Measurements from ENCODE around the gene MACROD2. TPM values are rescaled to one million over a fixed set of nuclear protein-coding genes. Genes with fewer than 3 reads are reported as not detected.

The MACROD2 gene
- total RNA-seq, 1 donor from 2014 or later = 6.4 TPM

DNA sequence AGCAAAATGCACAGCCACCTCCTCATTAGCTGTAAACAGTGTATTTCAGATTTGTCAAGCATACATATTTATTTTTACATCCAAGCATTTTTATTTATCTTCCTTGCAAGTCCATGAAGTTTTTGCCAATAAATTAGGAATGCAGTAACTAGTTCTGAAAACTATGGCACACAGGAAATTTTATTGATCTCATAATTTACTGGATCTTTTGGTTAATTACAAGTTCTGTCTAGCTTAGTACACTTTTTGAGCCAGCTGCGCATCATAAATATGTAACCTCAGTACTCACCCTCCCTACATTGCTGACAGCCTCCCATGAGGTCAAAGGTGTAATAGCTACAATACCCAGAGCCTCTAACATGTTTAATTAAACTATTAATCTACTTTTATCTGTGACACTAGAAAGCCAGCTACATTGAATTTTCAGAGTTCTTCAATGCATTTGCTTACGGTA lies 1679.8 kb downstream of the MACROD2 start:
- TF ChIP-seq, protein P1, sequence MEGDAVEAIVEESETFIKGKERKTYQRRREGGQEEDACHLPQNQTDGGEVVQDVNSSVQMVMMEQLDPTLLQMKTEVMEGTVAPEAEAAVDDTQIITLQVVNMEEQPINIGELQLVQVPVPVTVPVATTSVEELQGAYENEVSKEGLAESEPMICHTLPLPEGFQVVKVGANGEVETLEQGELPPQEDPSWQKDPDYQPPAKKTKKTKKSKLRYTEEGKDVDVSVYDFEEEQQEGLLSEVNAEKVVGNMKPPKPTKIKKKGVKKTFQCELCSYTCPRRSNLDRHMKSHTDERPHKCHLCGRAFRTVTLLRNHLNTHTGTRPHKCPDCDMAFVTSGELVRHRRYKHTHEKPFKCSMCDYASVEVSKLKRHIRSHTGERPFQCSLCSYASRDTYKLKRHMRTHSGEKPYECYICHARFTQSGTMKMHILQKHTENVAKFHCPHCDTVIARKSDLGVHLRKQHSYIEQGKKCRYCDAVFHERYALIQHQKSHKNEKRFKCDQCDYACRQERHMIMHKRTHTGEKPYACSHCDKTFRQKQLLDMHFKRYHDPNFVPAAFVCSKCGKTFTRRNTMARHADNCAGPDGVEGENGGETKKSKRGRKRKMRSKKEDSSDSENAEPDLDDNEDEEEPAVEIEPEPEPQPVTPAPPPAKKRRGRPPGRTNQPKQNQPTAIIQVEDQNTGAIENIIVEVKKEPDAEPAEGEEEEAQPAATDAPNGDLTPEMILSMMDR (conservative IDR thresholded peaks at IDR 0.05) = no peak
- no peaks in the 10 kb centered on the region for H3K27me3 Mint-ChIP-seq (ENCODE audit: low read depth)
- H3K9me3 Mint-ChIP-seq = peaks cover 2% of the 10 kb centered on the region
- DNase-seq (ENCODE audit: low read depth, low spot score) = no peak
- no peak overlapping the region for H3K27ac Mint-ChIP-seq (ENCODE audit: unreplicated experiment)
- no peak overlapping the region for H3K4me3 Mint-ChIP-seq
- no peaks in the 10 kb centered on the region for H3K4me1 Mint-ChIP-seq
- no peaks in the 10 kb centered on the region for H3K36me3 Mint-ChIP-seq (ENCODE audit: low read depth)

DNA sequence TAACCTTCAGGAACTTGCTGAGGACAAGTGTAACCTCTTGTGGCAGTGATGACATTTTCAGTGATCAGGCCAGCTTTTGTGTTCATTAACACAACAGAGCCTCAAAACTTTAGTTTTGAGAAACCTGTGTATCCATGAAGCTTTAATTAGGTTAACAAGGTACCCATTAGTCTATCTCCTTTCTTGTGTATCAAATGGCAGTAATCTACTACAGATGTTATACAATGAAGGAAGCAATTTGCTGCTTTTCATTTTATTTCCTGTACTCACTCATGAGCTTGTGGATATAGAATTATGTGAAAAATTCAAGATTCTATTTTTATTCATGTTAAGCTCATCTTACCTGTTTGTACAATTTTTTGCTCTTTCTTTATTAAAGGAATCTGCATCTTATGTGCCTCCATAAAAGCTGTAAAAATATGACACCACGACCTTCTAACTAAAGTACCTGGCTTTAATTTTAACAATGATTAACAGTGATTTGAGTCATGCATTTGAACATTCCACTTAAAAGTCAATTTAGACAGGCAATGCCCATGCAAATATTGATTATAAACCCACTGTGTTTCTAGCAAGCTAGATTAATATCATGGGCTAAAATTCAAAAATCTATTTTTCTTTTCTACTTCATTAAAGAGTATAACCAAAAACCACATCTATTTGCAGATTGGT lies 1680.6 kb downstream of the MACROD2 start:
- Mint-ChIP-seq H3K36me3 (ENCODE audit: low read depth) (no peaks in the 10 kb centered on the region), H3K4me1 (no peaks in the 10 kb centered on the region), H3K27ac (ENCODE audit: unreplicated experiment) (no peak overlapping the region), H3K27me3 (ENCODE audit: low read depth) (no peaks in the 10 kb centered on the region), H3K9me3 (peaks cover 2% of the 10 kb centered on the region), H3K4me3 (no peak overlapping the region)
- TF ChIP-seq, protein P1 (conservative IDR thresholded peaks at IDR 0.05) = no peak
- DNase-seq (ENCODE audit: low read depth, low spot score) = no peak

DNA sequence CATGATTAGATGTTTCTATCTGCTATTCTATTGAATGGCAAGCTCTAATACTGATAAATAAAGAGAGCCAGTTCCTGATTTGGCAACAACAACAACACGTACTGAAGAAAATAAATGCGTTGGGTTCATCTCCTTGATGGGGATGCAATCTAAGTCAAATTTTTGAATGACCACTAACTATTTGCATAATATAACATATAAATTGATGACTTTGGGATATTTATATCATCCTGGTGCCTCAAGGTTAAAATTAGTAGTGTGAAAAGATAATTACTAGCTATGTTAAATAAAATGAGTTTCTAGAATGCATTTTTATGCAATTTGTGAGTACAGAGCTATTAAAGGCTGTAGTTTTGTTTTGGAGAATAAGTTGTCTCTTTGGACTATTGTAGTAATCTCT lies 1681.5 kb downstream of the MACROD2 start:
- TF ChIP-seq, protein P1 (conservative IDR thresholded peaks at IDR 0.05) = no peak
- no peaks in the 10 kb centered on the region for H3K9me3 Mint-ChIP-seq
- DNase-seq (ENCODE audit: low read depth, low spot score) = no peak
- no peak overlapping the region for H3K27ac Mint-ChIP-seq (ENCODE audit: unreplicated experiment)
- H3K36me3 Mint-ChIP-seq (ENCODE audit: low read depth) = no peaks in the 10 kb centered on the region
- no peak overlapping the region for H3K4me3 Mint-ChIP-seq
- no peaks in the 10 kb centered on the region for H3K4me1 Mint-ChIP-seq
- H3K27me3 Mint-ChIP-seq (ENCODE audit: low read depth) = no peaks in the 10 kb centered on the region

DNA sequence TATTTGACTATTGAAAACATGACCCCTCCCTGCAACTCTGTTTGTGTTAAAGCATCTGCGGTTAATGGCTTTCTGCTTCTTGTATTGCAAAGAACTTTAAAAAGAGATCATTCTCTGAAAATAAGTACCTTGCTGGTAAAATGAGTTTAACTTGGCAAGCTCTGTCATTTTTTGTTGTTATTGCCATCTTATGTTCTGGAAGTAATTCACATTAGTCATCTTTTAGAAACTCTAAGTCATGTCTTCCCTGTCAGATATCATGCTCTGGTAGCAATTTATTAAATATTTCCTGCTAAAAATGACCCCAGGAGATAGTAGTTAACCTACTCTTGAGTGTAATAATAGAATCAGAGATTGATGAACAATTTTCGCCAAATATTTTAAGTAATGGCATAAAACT lies 1687.4 kb downstream of the MACROD2 start:
- no peak overlapping the region for H3K4me3 Mint-ChIP-seq
- TF ChIP-seq, protein P1 (conservative IDR thresholded peaks at IDR 0.05) = no peak

GRCh38 chr20:15692570-15692969 lies 1697.3 kb downstream of the MACROD2 start:
- Mint-ChIP-seq H3K27me3 (ENCODE audit: low read depth) (no peaks in the 10 kb centered on the region), H3K4me3 (no peak overlapping the region), H3K27ac (ENCODE audit: unreplicated experiment) (no peak overlapping the region), H3K4me1 (no peaks in the 10 kb centered on the region), H3K9me3 (peaks cover 17% of the 10 kb centered on the region), H3K36me3 (ENCODE audit: low read depth) (peaks cover 5% of the 10 kb centered on the region)
- no peak for DNase-seq (ENCODE audit: low read depth, low spot score)
- TF ChIP-seq, protein P1 (conservative IDR thresholded peaks at IDR 0.05) = no peak

More for the DNA sequence above, 1687.4 kb downstream of the MACROD2 start:
- no peak for DNase-seq (ENCODE audit: low read depth, low spot score)
- Mint-ChIP-seq H3K36me3 (ENCODE audit: low read depth) (no peaks in the 10 kb centered on the region), H3K27me3 (ENCODE audit: low read depth) (no peaks in the 10 kb centered on the region), H3K9me3 (no peaks in the 10 kb centered on the region), H3K27ac (ENCODE audit: unreplicated experiment) (no peak overlapping the region), H3K4me1 (no peaks in the 10 kb centered on the region)

All from neural crest cell (in vitro differentiated cells).